Measurements from ENCODE around the gene NTSR1.

DNA sequence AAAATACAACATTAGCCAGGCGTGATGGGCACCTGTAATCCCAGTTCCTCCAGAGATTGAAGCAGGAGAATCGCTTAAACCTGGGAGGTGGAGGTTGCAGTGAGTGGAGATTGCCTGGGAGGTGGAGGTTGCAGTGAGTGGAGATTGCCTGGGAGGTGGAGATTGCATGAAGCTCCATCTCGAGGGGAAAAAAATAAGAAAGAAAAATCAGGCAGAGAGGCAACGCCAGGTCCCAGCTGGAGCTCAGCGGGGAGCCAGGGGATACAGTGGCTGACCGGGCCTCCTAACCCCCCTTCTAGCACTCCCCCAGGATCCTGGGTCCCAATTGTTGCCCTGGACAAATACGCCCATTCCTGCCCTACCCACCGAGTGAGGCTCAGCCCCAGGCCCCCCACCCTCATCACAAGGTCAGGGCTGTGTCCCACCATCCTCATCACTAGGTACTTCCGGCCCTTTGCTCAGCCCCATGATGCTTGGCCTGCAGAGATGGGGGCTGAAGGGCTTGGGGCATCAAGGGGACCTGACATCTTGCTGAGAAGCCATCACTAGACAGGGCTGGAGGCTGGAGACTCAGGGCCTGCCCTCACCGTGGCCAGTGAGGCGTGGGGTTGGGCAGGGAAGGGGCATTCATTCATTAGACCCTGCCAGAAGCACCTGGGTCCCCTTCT lies 97.9 kb downstream of the NTSR1 start:
- no peak for TF ChIP-seq YY1 (IDR thresholded peaks at IDR 0.05; ENCODE audit: insufficient read depth, insufficient read length)
- TF ChIP-seq ZNF274 (IDR thresholded peaks at IDR 0.05; ENCODE audit: low read depth, low read length): no peak
- TF ChIP-seq SUZ12 (IDR thresholded peaks at IDR 0.05; ENCODE audit: extremely low read depth, insufficient read depth, insufficient read length): no peak

All from NT2/D1 (cell line).